ENCODE measurements around the gene SLC43A1.

- TF ChIP-seq POLR2A (IDR thresholded peaks at IDR 0.05) = no peak
- no peak for TF ChIP-seq CTCF (IDR thresholded peaks at IDR 0.05)
Observed at GRCh38 chr11:57498540-57498939, 17.0 kb downstream of the SLC43A1 start.

Measured in prostate gland (tissue), 2 donors.